Spleen (tissue), 11 donors: Measurements from ENCODE around the gene AFAP1L2. TPM values are rescaled to one million over a fixed set of nuclear protein-coding genes. Genes with fewer than 3 reads are reported as not detected.

Experiments used
- DNase-seq: peaks from one replicate; pipeline ENCODE4 v3.0.0-alpha.2; 2020
- H3K27ac ChIP-seq, 8 donors: fragments of 200-600 bp; sonication (generic) in 7 of 8; 1 replicate in 4 of 8; 2 replicates in 4 of 8; pipeline versions ENCODE4 v1.5.0 to v1.8.0; 2016 to 2021; ENCODE audit warnings: inconsistent platforms in 4 of 8, mild to moderate bottlenecking in 4 of 8, moderate library complexity in 1 of 8
- H3K27me3 ChIP-seq, 7 donors: fragments of 200-600 bp; sonication (generic) in 6 of 7; replicated peaks in 1 of 7; 1 replicate in 4 of 7; 2 replicates in 3 of 7; pipeline versions ENCODE4 v1.5.0 to v1.8.0; 2016 to 2021; ENCODE audit warnings: inconsistent platforms in 3 of 7, mild to moderate bottlenecking in 1 of 7
- H3K36me3 ChIP-seq, 6 donors: fragments of 200-600 bp; sonication (generic) in 5 of 6; 1 replicate in 4 of 6; 2 replicates in 2 of 6; pipeline versions ENCODE4 v1.5.0 to v1.8.0; 2016 to 2021; ENCODE audit warnings: inconsistent platforms in 2 of 6
- H3K4me1 ChIP-seq, 6 donors: fragments of 200-600 bp; sonication (generic) in 5 of 6; 1 replicate in 3 of 6; 2 replicates in 3 of 6; pipeline versions ENCODE4 v1.5.0 to v1.8.0; 2016 to 2021; ENCODE audit warnings: inconsistent platforms in 3 of 6
- H3K4me3 ChIP-seq, 8 donors: fragments of 200-600 bp; sonication (generic) in 7 of 8; 1 replicate in 4 of 8; 2 replicates in 4 of 8; pipeline versions ENCODE4 v1.5.0 to v1.8.0; 2016 to 2021; ENCODE audit warnings: inconsistent platforms in 4 of 8, mild to moderate bottlenecking in 4 of 8, moderate library complexity in 2 of 8
- H3K9me3 ChIP-seq, 8 donors: fragments of 200-600 bp; sonication (generic) in 7 of 8; 1 replicate in 4 of 8; 2 replicates in 4 of 8; pipeline versions ENCODE4 v1.5.0 to v1.8.0; 2016 to 2021; ENCODE audit warnings: inconsistent platforms in 4 of 8
- POLR2A ChIP-seq, 3 donors: fragments of 450-650 bp; IDR thresholded peaks; one replicate each; pipeline ENCODE4 v1.5.1; 2017; ENCODE audit warnings: antibody characterized with exemption in 3 of 3, mild to moderate bottlenecking in 1 of 3
- POLR2AphosphoS5 ChIP-seq, 3 donors: sonication (generic); formaldehyde crosslinking; IDR thresholded peaks; one replicate each; pipeline ENCODE4 v1.5.1; 2017; ENCODE audit warnings: antibody characterized with exemption in 3 of 3
- WGBS, 5 donors: extraction: QIAGEN DNeasy Blood & Tissue Kit in 3 of 5; methylation state at CpG; one replicate each; pipeline versions ENCODE4 v1.1.5 to v1.1.7; 2013 to 2018; 5-methylcytosine and 5-hydroxymethylcytosine counted together
- intact Hi-C: fragments of 100-400 bp; cut with DNase I; formaldehyde crosslinking; loops from one replicate; pipeline ENCODE4 v1.15.0; 2023; ENCODE audit warnings: low total_unique reads
- polyA plus RNA-seq, 3 donors: library from polyadenylated mRNA; stranded (reverse); fragments of 200-250 nt; gene quantifications; one replicate each; pipeline ENCODE4 v1.2.1, GENCODE V29; 2013
- total RNA-seq, 7 donors: library from RNA; depleted of rRNA in 3 of 7; stranded (reverse); fragments of >200 nt in 3 of 7; fragmentation: NEBNext Ultra II Directional in 4 of 7; extraction: Animal tissue kit (Norgen Biotek cat#: 25700) in 4 of 7; gene quantifications; one replicate each; pipeline versions ENCODE4 v1.1.0 to v1.2.1, GENCODE V29; 2016 to 2021
- TF ChIP-seq, protein P1 (sequence below), 11 experiments: fragments of 200-600 bp in 7 of 11; fragments of 450-650 bp in 4 of 11; sonication (generic) in 4 of 11; IDR thresholded peaks in 8 of 11; conservative IDR thresholded peaks in 3 of 11; 1 replicate in 7 of 11; 2 replicates in 4 of 11; pipeline versions ENCODE4 v1.4.0 to v1.8.0; 2016 to 2021; ENCODE audit warnings: antibody characterized with exemption in 11 of 11, inconsistent platforms in 4 of 11, mild to moderate bottlenecking in 1 of 11
- donor health status: healthy with polysubstance abuse.
- donor health status: DM: no; HTN: no; CAD: no; lungs with moderate emphysema.
- donor health status: DM: no; HTN: no; CAD: no.
- donor health status: Bipolar disorder and iron deficiency.
- donor health status: healthy.
- donor health status: DM: no; HTN: no; CAD: no.
- donor health status: DM: yes; HTN: yes; CAD: no.

AFAP1L2 gene
- total and polyA plus RNA-seq, 10 donors, result 18.3 to 273 (median 180) TPM

DNA sequence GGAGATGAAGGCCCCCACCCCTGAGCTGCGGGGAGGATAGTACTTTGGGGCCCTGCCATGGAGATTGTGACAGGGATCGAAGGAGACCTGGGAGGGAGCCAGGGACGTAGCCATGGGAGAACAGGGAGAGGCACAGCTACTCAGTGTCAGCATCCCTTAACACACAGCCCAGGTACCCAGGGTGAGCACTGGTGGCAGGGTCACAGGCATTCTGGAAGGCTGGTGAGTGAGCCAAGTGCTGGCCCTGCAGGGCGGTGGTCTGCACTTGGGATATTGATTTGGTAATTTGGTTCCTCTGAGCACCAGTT, 125.5 kb downstream of the AFAP1L2 start:
- peak; percentile 47 for DNase-seq
- intact Hi-C loops, result no loop called here
- Histone ChIP-seq H3K36me3 (no peaks in the 10 kb centered on the region), H3K27ac (no peak overlapping the region), H3K4me1 (no peaks in the 10 kb centered on the region), H3K9me3 (no peaks in the 10 kb centered on the region), H3K27me3 (peaks cover 0 to 13% (median 0%) of the 10 kb centered on the region in 7 donors), H3K4me3 (no peak overlapping the region)
- TF ChIP-seq POLR2AphosphoS5 (IDR thresholded peaks at IDR 0.05), result no peak
- TF ChIP-seq POLR2A (IDR thresholded peaks at IDR 0.05), result no peak
- TF ChIP-seq, protein P1, sequence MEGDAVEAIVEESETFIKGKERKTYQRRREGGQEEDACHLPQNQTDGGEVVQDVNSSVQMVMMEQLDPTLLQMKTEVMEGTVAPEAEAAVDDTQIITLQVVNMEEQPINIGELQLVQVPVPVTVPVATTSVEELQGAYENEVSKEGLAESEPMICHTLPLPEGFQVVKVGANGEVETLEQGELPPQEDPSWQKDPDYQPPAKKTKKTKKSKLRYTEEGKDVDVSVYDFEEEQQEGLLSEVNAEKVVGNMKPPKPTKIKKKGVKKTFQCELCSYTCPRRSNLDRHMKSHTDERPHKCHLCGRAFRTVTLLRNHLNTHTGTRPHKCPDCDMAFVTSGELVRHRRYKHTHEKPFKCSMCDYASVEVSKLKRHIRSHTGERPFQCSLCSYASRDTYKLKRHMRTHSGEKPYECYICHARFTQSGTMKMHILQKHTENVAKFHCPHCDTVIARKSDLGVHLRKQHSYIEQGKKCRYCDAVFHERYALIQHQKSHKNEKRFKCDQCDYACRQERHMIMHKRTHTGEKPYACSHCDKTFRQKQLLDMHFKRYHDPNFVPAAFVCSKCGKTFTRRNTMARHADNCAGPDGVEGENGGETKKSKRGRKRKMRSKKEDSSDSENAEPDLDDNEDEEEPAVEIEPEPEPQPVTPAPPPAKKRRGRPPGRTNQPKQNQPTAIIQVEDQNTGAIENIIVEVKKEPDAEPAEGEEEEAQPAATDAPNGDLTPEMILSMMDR (IDR thresholded peaks at IDR 0.05 in 8 of 11, conservative IDR thresholded peaks at IDR 0.05 in 3 of 11), result no peak
- 82 to 100% (median 87%) methylated on average over 3 to 4 of the region's 4 CpGs for WGBS, 5 donors

DNA sequence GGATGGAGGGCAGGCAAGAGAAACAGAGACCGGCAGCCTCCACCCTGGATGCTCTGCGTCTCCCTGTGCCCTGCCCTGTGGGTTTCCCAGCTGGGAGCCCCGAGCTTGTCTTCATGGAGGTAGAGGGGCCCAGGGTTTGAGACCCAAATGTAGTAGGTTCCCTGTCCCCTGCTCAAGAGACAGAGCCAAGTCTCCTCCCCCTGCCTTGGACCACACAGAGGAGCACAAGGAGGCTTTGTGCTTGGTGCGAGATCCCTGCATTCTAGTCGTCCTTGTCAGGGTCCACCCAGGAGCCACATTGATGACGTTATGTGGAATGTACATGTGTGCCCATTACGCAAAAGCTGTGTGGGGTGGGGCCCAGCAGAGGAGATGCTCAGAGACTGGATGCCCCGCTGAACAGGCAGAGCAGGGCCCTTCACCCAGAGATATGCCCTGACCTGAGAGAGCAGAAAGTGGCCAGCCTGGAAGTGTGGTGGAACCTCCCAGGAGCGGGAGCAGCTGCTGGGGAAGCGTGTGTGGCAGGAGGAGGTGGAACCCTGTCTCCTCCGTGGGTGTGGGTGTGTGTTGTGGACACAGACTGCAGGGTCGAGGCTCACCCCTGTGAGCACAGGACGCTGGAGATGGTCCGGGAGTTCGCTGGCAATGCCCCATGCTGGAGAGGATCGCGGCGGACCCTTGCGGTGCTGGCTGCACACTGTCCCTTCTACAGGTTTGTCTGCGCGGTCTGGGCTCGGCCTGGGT, 126.0 kb downstream of the AFAP1L2 start:
- no peaks in the 10 kb centered on the region for H3K36me3 ChIP-seq
- no peak overlapping the region for H3K27ac ChIP-seq
- intact Hi-C loops, result no loop called here
- peak; percentile 72 for DNase-seq
- no peak overlapping the region for H3K4me3 ChIP-seq
- no peaks in the 10 kb centered on the region for H3K4me1 ChIP-seq
- TF ChIP-seq POLR2AphosphoS5 (IDR thresholded peaks at IDR 0.05) (peak in 1 of 3 donors; percentile 48), POLR2A (IDR thresholded peaks at IDR 0.05) (no peak)
- TF ChIP-seq, protein P1 (IDR thresholded peaks at IDR 0.05 in 8 of 11, conservative IDR thresholded peaks at IDR 0.05 in 3 of 11), result no peak
- H3K27me3 ChIP-seq, result peaks cover 0 to 13% (median 0%) of the 10 kb centered on the region in 7 donors
- WGBS, 5 donors, result 82 to 90% (median 88%) methylated on average over 19 to 22 of the region's 22 CpGs
- H3K9me3 ChIP-seq, result no peaks in the 10 kb centered on the region

DNA sequence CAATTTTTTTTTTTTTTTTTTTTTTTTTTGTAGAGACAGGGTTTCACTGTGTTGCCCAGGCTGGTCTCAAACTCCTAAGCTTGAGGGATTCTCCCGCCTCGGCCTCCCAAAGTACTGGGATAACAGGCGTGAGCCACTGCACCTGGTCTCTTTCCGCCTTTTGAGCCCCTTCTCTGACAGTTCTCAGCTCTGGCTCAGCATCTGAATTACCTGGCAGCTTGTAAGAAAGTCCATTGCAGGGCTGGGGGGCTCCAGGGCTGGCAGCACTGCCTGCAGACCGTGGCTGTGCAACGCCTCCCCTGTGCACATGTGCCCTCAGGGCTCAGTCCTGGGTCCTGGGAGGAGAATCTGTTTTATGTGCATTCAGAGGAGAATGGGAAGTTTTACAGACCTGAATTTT, 127.6 kb downstream of the AFAP1L2 start:
- no peak for TF ChIP-seq POLR2A (IDR thresholded peaks at IDR 0.05)
- TF ChIP-seq, protein P1 (IDR thresholded peaks at IDR 0.05 in 8 of 11, conservative IDR thresholded peaks at IDR 0.05 in 3 of 11), result no peak
- TF ChIP-seq POLR2AphosphoS5 (IDR thresholded peaks at IDR 0.05), result no peak
- no peak overlapping the region for H3K4me3 ChIP-seq
- no peaks in the 10 kb centered on the region for H3K36me3 ChIP-seq
- 82 to 99% (median 88%) methylated on average over 6 of the region's 6 CpGs for WGBS, 5 donors
- intact Hi-C loops, result no loop called here
- peak; percentile 69 for DNase-seq
- H3K4me1 ChIP-seq, result no peaks in the 10 kb centered on the region
- peaks cover 0 to 13% (median 0%) of the 10 kb centered on the region in 7 donors for H3K27me3 ChIP-seq
- H3K27ac ChIP-seq, result no peak overlapping the region
- H3K9me3 ChIP-seq, result no peaks in the 10 kb centered on the region

DNA sequence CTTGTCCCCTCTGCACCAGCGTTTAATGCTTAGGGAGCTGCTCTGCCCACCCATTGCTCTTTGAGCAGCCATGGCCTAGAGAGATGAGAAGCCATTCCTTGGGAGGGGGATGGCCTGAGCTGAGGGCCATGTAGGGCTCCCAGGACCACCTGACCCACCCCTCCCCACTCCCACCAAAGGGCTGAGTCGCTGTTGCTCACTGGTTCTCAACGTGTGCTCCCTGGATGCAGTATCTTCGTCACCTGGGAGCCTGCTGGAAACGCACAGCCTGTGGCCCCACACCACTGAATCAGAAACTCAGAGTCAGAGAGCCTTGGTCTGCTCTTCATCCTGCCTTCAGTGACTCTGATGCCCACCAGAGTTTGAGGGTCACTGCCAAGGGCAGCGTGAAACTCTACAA, 128.2 kb downstream of the AFAP1L2 start:
- no peaks in the 10 kb centered on the region for H3K36me3 ChIP-seq
- no peak overlapping the region for H3K27ac ChIP-seq
- TF ChIP-seq POLR2A (IDR thresholded peaks at IDR 0.05), result no peak
- intact Hi-C loops, result no loop called here
- H3K4me3 ChIP-seq, result no peak overlapping the region
- H3K4me1 ChIP-seq, result no peaks in the 10 kb centered on the region
- H3K9me3 ChIP-seq, result no peaks in the 10 kb centered on the region
- no peak for DNase-seq
- WGBS, 5 donors, result 80 to 94% (median 90%) methylated on average over 6 of the region's 6 CpGs
- peaks cover 0 to 13% (median 0%) of the 10 kb centered on the region in 7 donors for H3K27me3 ChIP-seq
